Stimulated activated CD8-positive, alpha-beta memory T cell treated with anti-CD3 and anti-CD28 coated beads, Interleukin-7, amount 100 ng/mL, for 24 hours (primary cell): ENCODE results near the gene DCST1.
A peak's percentile ranks its signal among the peaks of the same experiment; 100 is the strongest.

Experiments
- DNase-seq: peaks from one replicate; pipeline ENCODE4 v3.0.0-alpha.2; 2020; ENCODE audit warnings: low read depth

The DCST1 gene

DNA sequence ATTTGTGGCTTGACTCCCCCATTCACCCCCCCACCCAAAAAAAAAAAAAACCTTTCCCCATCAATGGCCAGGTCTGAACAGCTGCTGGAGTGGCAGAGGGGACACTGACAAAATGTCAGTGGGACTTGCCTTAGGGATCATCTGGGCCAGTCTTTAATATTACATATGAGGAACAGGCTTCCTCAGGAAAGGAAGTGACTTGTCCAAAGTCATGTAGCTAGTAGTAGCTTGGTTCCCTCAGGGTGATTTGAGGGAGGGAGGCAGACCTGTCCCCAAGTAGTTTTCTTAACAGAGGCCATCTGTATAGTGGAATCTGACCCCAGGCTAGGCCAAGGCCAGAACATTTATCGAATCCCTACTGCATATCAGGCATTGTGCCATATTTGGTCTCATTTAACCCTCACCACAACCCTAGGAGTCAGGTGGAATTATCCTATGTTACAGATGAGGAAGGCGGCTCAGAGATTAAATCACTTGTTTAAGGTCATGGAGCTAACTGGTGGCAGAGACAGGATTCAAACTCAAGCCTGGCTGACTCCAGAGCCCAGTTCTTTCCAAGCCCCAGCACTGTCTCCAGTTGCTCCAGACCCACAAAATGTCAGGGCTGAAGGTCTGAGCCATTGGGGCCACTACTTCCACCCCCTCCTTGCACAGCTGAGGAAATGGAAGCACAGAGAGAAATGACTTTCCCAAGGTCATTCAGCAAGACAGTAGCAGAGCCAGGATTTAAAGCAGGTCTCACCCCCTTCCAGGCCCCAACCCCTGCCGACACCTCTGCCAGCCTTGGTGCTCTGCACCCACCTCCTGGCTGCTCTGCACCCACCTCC lies 20.6 kb upstream of the DCST1 start:
- no peak for DNase-seq

DNA sequence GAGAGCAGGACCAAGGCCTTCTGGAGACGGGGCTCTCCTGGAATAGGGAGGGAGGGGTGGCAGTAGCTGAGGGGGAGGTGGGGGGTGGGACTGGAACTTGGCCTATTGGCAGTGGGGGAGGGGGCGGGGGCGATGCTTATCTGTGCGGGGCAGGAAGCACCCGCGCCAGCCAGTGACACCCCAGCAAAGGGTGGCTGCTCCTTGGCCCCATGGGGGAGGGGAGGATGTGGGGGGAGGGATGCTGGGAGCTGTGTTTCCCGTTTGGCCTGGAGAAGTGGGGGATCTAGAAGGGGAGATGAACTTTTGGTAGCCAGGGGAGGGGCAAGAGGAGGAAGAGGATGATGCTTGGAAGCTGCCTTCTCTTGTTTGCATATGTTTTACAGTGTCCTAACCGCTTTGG lies 20.0 kb upstream of the DCST1 start:
- no peak for DNase-seq

DNA sequence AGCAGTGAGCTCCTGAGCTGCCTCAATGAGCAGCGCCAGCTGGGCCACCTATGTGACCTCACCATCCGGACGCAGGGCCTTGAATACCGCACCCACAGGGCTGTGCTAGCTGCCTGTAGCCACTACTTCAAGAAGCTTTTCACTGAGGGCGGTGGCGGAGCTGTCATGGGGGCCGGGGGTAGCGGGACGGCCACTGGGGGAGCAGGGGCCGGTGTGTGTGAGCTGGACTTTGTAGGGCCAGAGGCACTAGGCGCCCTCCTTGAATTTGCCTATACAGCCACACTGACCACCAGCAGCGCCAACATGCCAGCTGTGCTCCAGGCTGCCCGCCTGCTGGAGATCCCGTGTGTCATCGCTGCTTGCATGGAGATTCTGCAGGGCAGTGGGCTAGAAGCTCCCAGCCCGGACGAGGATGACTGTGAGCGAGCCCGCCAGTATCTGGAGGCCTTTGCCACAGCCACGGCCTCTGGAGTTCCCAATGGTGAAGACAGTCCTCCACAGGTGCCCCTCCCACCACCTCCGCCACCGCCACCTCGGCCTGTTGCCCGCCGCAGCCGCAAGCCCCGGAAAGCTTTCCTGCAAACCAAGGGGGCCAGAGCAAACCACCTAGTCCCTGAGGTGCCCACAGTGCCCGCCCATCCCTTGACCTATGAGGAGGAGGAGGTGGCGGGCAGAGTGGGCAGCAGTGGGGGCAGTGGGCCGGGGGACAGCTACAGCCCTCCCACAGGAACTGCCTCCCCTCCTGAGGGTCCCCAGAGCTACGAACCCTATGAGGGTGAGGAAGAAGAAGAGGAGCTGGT lies 18.7 kb upstream of the DCST1 start:
- DNase-seq = no peak

DNA sequence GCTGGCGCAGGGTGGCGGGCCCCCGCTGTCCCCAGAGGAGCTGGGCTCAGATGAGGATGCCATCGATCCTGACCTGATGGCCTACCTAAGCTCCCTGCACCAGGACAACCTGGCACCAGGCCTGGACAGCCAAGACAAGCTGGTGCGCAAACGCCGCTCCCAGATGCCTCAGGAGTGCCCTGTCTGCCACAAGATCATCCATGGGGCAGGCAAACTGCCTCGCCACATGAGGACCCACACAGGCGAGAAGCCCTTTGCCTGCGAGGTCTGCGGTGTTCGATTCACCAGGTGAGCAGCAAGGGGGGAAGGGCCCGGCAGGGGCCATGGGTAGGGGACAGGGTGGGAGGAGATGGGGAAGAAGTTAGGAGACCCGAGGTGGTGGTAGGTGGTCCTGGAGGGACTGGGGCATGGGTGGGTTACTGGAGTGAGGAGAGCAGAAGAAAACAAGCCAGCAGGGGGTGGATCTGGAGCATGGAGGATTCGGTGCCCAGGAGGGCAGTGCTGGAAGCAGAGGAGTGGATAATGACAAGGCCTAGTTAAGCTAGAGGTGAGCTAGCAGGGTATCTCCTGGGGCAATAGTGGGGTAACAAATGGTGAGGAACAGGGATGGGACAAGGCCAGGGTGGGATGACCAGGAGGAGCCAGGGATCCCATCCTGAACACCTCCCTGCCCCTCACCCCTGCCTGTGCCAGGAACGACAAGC lies 17.9 kb upstream of the DCST1 start:
- DNase-seq = no peak

DNA sequence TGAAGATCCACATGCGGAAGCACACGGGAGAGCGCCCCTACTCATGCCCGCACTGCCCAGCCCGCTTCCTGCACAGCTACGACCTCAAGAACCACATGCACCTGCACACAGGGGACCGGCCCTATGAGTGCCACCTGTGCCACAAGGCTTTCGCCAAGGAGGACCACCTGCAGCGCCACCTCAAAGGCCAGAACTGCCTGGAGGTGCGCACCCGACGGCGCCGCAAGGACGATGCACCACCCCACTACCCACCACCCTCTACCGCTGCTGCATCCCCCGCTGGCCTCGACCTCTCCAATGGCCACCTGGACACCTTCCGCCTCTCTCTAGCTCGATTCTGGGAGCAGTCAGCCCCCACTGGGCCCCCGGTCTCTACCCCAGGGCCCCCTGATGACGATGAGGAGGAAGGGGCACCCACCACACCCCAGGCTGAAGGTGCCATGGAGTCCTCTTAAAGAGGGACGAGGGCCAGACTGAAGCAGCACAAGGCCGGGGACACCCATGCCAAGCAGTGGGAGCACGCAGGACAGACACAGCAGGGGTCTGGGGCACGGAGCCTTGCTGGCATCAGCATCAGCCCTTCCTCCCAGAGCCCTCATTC lies 17.3 kb upstream of the DCST1 start:
- no peak for DNase-seq

DNA sequence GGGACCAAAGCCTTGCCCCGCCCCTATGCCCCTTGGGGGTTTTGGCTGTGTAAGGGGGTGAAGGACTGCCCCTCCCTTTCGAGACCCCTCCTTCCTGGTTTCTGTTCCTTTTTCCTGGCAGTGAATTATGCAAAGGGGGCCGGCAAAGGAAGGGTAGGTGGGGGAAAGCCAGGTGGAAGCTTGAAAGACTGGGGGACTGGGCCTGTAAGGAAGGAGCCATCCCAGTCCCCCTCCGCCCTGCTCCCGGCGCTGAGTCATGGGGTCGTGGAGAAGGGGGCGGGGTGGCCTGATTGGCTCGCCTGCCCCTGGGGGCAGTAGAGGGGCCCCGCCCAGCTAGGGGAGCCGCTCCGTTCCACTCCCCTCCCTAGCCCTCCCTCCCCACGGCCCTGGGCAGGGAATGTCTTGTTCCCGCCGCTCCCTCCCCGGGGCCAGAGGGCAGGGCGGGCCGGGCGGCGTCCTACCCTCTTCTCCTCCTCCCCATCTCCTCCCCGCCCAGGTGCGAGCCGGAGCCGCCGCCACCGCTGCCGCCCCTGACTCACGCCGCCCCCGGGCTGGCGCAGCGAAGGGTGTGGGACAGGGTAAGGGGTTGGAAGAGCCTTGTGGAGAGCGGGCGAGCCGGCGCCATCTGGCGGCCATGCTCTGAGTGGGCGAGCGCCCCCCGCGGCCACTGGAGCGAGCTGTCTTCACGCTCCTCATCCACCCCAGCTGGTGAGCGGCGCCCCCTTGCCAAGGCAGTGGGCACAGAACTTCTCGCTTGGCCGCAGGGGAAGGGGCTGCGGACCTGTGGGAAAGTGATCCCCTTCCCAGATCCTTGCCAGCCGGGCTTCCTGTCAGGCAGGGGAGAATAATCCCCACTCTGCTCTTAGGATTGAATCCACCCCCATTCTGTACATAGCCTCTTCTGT lies 16.3 kb upstream of the DCST1 start:
- peak; percentile 72 for DNase-seq

DNA sequence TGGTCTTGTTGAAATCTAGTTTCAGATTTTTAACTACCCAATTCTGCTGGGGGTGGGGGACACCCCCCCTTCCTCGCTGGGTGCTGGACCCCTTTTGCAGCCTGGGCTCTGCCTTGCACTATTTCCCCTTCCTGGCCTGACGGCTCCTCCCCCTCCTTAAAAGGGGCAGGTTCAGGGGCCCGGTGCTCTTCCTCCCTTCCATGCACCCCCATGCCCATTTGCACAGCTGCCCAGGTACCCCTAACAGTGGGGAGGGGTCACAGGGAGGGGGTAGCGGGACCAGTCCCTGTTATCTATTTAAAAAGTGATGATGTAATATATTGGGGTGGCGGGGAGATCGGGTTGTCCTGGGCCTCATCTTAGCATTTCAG lies 15.7 kb upstream of the DCST1 start:
- DNase-seq = no peak

DNA sequence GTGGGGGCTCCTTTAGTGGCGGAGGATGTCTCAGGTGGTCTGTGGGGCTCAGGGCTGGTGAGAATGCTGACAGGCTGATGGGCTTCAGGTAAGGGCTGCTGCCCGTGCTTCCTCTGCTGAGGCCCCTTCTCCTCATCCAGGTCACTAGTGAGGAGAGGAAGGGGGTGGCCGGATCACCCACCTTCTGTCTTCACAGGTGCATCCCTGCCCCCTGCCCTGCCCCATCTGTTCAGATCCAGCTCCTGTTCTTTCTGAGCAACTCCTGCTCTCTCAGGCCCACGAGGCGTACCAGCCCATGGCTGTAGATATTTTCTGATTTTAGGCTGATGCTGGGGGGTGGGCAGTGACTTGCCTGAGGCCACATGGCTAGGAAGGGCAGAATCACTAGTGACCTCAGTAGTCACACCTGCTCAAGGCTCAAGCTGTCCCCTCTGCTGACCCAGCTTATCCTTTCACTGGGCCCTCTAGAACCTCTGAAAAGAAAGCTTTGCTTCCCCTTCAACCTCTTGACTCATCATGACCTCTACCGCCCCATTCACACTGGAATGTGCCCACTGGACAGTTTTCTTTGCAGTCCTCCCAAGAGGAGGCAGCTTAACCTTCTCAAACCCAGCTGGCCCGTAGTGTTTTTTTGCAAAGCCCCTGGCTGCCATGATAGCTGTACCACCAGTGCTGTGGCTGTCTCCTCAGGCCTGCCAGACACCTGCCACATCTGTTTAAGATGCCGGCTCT lies 14.8 kb upstream of the DCST1 start:
- no peak for DNase-seq

DNA sequence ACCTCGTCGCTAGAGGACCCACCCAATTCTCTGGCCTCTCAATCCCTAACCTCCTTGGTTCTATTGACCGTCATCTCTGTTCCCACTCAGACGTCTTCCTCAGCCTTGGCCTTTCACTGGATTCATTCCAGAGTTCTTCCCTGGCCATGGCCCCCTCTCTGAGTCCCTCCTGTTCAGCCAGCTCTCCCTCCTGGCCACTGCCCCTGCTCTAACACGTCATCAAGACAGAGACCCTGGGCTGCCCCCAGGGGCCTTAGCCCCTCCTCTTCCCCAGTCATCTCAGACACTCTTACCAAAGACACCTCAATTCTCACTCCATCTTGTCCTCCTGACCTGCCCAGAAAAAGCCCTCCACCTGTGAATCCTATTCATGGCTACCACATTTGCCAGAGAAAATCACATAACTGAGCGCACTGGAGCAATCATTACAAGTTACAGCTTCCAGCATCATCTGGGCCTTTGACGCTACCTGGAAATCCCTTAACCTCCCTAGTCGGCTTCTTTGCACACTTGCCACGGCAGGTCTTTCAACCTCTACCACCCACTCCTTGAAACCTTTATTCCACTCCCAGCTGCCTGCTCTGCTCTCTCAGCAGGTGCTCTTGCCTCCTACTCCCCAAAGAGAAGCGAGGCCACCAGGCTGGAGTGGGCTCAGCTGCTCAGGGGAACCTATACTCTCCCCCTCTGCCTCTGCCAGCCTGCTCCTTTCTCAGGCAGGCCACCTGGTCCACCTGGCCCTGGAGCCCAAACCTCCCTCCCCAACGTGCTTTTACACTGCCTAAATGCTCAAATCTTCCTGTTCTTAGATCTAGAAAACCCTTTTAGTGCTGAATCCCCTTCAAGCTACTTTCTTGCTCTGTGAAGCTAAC lies 14.0 kb upstream of the DCST1 start:
- DNase-seq = no peak

DNA sequence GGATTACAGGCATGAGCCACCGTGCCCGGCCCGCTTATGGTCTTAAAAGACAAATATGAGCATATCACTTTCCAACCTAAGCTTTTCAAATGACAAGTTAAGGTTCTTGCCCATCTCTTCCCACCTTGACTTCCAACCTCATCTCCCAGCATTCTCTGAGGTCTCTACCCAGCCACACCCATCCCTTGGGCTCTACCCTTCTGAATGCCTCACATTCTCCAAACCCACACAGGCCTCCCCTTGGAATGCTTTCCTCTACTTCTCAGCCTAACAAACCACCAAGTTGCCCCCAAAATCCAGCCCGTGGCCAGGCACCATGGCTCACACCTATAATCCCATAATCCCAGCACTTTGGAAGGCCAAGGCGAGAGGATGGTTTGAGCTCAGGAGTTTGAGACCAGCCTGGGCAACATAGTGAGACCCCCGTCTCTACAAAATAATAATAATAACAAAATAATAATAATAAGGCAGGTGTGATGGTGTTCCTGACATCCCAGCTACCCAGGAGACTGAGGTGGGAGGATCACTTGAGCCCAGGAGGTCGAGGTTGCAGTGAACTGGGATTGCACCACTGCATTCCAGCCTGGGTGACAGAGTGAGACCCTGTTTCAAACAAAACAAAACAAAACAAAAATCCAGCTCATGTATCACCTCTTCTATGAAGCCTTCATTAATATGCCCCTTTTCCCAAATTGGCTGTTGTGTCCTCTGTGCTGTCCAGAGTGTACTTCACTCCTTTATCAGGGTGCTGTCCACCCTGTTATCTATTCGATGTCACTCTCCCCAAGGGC lies 11.3 kb upstream of the DCST1 start:
- DNase-seq = no peak

DNA sequence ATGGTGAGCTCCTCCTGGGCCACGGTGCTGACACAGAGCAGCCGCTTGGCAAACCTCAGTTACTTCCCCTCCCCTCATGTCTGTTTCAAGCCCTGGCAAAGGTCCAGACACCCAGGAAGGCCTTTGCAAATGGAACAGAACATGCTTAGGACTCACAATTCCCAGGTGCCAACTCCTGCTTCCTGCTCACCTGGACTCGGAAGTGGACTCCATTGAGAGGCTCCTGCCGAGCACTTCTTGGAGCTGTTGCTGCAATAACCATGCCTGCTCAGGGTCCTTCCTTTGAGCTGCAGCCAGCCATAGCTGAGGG lies 10.7 kb upstream of the DCST1 start:
- DNase-seq = no peak

DNA sequence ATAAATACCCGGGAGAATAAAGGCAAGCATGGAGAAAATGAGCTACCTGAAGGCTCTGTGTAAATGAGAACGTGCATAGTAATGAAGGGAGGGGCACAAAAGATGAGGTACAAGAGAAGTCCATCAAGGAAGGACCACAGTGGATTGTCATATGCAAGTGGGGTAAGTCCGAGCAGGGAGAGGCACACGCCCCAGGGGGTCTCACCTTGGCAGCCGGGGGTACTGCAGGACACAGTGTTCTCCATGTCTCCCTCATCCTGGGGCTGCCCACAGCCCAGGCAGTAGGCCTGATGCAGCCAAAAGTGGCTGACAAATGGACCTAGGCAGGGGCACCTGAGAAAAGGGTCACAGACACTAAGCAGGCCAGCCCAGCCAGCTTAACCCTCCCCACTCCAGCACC lies 10.0 kb upstream of the DCST1 start:
- no peak for DNase-seq

DNA sequence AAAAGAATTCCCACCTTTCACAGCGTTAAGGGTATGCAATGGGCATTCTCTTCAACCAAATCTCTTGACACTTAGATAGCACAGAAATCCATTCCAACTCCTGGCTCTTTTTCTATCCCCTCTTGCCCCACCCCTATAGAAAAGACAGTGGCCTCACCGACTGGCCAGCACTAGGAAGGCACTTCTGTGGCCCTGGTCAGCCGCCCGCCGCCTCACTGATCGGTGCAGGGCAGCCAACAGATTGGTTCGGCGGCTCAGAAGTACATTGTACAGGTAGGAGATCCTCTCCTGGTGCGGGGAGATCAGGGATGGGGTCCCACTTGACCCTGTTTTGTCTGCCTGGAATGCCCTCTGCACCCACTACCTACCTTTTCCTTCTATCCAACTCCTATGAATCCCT lies 9.3 kb upstream of the DCST1 start:
- DNase-seq = no peak

DNA sequence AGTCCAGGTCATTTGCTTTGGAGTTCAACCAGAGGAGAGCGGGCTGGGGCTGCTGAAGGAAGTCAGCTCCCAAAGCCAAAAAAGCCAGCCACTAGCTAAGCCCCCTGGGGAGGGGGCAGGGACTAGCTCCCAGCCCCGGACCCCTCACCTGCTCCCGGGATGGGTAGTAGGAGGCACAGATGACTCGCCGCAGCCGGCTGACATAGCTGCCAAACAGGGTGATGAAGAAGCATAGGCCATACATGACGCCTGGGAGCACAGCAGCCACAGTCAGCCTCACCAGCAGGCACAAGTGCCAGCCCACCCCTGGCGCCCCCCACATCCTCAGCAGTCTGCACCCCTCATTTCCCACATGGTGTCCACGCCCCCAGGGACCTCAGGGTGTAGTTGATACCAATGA lies 7.5 kb upstream of the DCST1 start:
- no peak for DNase-seq

DNA sequence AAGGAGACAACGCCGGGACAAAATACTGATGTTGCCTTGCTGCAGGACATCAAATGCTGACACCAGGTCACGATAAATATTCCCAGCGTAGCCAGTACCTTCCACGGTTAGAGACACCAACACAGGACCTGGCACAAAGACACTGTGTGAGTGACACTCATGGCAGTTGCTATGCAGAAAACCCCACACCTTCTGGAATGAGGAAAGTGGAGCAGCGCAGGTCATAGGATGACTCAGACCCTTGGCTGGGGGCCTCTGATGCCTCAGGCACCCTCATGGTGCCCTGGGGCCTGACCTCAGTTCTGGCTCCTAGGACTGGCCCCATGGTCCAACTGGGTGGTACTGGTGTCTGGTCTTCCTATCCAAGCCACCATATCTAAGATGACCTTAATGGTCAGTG lies 7.0 kb upstream of the DCST1 start:
- no peak for DNase-seq

DNA sequence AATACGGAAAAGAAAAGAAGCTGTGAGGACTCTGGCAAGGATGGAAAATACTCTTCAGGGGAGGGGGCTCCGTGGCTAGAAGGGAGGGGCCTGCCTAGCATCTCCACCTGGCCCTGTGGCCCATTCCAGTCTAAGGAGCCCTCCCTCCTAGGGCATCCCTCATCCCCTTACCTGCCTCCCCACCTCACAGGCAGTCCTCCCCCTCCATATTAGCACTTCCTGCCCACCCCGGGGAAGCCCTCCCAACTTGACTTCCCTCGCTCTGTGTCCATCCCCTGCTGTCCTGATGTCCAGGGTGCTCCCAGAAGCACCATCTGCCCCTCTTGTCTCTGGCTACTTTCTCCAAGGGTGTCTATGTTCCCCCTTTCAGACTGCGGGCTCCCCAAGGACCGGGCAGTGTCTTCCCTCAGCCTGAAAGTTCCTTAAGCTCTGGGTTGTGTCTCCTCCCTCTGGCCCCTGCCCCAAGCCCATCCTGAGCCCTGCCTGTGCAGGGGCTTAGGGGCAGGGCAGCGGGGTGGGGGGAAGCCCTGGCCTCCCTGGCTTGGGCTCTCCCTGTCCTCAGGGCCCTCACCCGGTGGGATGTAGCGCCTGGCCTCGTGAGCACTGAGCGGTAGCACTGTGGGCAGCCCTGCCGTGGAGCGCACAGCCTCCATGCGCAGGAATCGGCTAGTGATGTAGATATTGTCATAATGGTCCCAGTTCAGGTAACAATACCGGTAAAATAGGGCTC lies 3.9 kb upstream of the DCST1 start:
- DNase-seq = no peak

DNA sequence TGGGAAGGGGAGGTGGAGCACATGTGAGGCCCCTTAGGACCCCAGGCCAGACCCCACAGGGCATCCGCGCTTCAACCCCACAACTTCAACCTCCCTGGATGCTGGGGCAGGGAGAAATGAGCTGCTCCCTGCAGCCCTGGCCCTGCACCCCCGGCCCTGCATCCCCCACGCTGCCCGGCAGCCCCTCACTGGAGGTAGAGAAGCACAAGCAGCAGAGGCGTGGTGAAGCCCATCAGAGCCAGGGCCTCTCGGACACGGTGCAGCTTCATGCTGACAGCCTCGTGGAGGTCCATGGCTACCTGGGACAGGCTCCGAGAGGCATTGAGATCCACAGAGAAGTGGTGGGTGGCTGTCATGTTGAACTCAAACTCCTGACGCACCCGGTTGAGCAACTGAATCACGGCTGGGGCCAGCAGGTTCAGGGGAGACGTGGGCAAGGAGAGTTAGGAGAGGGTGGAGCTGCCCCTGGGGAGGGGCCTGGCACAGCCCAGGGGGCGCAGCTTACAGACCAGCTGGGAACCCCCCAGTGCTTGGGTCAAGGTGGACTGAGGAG lies 3.3 kb upstream of the DCST1 start:
- DNase-seq = no peak

DNA sequence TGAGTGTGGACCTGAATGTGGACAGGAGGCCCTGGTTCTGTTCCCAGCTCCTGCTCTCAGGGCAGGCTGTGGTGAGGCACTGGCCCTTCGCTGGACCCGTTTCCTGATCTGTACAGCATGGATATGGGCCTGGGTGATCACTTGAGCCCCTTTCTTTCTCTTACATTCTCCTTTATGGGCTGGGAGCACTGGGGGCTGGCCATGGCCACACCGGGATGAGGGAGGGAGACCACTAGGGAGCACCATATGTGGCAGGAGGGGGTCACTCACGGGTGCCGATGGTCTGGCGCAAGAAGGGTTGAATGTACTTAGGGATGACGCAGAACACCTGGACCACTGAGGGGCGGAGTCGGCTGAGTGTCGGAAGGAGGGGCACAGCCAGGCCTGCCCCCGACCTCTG lies 2.7 kb upstream of the DCST1 start:
- no peak for DNase-seq
